ENCODE measurements around the gene TOP3A.
"Not testable (repeated sequence)": the region's sequence is repeated elsewhere in the genome, so short reads cannot be mapped to it uniquely, and the experiment has no call there.

TOP3A gene

DNA sequence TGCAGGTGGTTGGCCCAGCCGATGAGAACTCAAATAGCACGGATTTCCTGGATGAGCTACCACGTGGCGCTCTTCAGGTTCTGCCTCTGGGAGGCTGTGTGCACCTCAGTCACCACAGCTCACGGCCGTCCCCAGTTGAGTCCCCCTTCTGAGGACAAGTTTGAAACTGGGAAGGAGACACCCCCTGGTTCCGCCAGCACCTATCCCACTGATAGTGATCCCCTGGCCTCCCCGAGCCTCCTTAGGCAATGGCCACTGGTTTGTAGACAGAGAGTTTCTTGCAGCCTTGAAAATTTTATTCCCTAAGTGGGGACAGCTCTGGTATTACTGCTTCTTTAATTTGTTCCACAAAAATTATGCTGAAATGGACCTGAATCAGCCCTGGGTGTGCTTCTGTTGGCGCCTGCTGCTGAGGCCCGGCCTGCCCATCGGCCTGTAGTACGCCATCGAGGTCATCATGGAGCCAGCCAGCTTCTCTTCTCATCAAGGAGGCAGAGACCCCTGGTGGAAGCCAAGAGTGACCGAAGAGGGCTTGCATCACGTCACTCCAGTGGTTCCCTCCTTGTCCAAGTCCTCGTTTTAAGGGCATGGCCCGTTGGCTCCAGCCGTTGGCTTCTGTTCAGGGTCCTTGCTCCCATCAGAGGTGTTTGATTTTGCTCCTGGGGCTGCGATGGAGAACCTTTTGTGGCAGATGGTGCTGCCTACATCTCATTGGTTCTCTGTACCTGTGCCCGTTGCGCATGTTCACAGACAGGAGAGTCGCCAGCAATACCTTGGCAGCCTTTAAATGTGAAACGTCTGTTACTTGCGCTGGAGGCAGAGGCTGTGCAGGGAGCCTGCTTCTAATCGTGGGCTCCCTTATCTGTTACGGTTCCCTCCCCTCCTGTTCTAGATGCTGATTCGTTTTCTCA lies 9.6 kb upstream of the TOP3A start:
- no peak for DNase-seq

DNA sequence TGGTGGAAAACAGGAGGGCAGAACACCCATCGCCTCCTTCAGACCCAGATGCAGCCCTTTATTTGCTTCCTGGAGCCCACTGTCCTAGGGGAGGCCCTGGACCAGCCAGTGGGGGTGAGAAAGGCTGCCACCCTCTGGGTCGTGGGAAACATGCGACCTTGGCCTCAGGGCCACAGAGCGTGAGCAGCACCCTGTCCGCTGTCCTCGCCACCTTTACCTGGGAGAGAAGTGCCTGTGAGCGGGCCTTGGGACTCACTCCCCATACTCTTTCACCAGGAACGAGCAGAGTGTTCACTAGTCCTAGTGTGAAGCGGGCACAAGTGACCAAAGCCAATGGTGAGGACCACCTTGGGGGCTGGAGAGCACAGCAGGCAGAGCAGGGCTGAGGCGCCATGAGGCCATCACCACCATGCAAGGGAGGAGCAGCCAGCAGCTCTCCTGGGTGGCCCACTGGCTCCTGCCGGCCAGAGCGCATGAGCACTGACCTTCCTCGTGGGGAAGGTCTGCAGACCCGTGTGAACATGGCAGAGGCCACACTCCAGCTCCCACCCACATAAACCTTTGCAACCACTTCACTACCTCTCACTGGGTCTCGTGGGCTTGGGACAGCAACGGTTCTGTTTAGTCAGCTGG lies 8.8 kb upstream of the TOP3A start:
- DNase-seq, result no peak

DNA sequence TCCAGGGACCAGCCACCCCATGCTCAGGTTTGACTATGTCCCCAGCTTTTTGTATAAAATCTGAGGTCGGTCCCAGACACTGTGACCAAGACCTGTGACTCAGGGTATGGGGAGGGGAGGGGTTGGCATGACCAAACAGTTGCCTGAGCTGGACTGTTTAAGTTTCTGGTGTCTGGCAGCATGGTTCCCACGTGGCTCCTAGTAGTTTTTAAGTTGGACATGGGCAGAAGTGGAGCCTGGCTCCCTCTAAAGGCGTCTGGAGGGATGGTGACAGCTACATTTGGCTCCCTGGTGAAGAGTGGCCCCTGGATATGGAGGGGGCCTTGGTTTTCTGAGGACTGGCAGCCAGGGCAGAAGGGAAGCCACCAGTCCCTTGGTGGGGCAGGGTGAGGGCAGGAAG lies 8.2 kb upstream of the TOP3A start:
- DNase-seq, result no peak

DNA sequence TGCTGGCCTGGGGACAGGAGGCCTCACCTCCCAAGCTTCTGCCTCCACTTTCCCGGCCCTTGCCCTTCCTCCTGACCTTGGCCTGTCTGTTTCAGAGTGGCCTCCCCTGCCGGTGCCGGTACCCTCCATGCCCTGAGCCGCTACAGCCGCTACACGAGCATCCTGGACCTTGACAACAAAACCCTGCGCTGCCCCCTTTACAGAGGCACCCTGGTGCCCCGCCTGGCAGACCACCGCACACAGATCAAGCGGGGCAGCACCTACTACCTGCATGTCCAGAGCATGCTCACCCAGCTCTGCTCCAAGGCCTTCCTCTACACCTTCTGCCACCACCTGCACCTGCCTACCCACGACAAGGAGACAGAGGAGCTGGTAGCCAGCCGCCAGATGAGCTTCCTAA lies 7.7 kb upstream of the TOP3A start:
- no peak for DNase-seq

DNA sequence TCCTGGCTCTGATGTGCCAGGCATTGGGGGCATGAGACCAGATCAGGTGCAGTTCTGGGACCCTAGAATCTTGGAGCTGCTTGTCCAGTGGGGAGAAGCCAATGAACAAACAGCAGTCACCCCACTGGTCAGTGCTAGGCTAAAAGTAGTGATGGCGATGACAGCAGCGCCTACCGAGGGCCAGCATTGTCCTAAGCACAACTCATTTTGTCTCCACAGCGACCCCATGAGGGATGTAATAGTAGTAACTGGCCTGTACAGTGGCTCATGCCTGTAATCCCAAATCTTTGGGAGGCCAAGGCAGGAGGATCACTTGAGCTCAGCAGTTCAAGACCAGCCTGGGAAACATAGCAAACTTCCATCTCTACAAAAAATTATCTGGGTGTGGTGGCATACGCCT lies 6.5 kb upstream of the TOP3A start:
- DNase-seq, result no peak

DNA sequence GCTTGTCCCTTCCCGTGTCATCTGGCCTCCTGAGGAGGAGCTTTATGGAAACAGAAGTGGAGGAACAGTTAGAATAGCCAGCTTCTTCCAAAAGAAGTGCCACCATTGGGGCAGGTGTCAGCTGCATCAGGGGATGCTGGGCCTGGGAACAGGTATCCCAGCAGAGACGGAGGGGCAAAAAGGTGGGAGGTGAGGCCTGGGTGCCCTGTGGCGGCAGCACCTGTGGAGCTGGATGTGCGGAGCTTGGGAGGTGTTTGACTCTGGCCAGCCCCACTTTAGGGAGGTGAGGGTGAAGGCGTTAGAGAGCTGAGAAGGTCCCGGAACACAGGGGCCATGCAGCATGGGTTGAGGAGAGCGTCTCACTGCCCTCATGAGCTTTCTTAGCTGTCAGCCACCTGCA lies 5.5 kb upstream of the TOP3A start:
- no peak for DNase-seq

DNA sequence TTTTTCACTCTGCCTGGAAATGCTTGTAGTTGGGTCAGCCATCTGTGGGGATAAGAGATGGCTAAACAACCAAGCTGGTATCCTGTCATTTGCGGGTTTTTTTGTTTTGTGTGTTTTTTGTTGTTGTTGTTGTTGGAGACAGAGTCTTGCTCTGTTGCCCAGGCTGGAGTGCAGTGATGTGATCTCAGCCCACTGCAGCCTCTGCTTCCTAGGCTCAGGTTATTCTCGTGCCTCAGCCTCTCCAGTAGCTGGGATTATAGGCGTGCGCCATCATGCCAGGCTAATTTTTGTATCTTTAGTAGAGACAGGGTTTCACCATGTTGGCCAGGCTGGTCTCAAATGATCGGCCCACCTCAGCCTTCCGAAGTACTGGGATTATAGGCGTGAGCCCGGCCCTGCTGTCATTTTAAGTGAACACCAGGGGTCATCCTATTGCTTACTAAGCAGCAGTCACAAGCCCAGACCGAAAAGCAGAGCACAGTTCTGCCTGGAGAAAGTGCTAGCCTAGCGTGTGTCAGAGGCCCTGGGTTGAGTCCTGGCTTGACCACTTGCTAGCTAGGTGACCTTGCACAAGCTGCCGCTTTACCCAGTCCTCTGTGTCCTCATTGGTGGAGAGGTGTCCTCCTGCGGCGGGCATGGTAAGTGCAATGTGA lies 4.9 kb upstream of the TOP3A start:
- DNase-seq, result peak; percentile 3

DNA sequence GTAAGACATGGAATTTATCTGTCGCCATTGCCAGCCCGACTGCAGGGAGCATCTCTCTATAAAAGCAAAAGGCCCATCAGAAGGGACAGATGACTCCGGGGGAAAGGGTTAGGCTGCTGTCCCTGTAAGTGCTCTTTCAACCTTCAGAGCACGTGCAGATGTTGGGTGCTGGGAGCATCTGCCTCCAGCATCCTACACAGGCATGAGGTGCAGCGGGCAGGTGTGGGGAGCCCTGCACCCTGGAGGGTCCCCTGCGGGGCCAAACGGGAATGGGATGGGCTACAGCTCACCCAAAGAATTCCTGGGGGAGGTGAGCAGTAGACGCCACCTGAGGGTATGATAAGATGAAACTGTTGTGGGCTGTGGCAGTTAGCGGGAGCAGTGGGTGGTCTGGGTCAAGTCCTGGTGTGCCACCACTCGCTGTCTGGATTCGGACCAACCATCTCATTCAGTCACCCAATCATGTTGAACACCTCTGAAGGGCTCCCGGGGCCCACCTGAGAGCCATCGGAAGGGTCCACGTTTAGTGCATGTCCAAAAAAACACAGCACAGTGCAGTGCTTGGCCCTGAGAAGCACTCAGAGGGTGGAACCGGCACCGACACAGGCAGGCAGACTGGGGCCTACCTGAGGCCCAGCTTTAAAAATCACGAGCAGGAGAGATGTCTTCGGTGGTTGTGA lies 4.1 kb upstream of the TOP3A start:
- no peak for DNase-seq

DNA sequence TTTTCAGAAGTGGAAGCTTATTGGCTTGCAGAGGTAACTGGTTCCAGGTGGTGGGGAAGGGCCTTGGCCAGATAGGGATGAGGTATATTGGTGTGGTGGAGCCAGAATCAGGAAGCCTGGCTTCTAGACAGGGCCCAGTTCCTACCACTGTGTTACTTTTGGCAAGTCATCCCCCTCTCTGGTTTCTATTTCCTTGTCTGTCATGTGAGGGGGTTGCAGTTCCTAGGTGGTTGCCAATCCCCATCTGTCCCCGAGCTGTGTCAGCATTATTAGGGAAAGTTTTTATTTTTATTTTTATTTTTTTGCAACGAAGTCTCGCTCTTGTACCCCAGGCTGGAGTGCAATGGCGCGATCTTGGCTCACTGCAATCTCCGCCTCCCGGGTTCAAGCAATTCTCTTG lies 3.3 kb upstream of the TOP3A start:
- DNase-seq, result no peak

DNA sequence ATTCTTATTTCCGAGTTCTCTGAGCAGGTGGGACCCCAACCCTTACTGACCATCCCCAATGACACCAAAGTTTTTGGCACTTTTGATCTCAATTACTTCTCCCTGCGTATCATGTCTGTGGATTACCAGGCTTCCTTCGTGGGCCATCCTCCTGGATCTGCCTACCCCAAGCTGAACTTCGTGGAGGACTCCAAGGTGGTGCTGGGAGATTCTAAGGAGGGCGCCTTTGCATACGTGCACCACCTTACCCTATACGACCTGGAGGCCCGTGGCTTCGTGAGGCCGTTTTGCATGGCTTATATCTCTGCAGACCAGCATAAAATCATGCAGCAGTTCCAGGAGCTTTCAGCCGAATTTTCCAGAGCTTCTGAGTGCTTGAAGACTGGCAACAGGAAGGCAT lies 1.2 kb upstream of the TOP3A start:
- DNase-seq, result no peak

DNA sequence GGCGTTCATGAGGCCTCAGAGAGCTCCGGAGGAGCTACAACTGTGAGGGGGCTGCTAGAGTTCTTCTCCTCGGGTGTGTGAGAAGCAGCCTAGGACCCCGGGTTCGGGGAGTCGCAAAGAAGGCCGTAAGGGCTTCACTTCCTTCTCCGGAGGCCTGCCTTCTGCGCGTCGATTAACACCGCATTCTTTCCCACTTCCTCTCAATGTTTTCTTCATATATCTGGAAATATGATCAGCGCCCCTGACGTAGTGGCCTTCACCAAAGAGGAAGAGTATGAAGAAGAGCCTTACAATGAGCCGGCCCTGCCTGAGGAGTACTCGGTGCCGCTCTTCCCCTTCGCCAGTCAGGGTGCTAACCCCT lies 748 bp upstream of the TOP3A start:
- DNase-seq, result no peak

DNA sequence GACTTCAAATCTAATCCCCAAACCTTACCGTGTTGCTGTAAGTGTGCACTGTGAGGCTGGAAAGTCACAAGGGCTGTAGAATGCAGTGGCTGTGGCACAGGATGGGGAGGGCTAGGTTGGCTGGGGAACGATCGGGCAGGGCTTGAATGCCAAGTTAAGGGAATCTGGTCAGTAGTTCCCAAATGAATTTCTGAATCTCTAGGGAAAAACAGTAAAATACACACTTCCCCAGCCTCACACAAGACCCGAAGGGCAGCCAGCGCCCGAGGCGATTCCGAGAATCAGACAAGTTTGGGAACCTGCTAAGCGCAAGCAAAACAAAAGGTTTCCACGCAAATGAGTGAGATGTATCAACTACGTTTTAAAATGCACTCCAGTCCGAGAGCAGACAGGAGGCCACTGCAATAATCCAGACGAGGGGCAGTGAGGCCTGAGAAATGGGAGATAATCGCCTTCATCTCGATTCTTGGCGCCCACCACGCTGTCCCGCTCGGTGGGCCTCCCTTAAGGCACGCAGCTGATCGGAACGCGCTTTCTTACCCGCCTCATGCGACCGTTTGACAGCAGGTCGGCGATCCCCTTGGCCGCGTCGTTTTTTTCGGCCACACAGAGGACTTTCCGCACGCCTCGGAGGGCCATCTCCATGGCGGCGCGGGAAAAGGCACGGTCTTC lies 599 bp downstream of the TOP3A start:
- no peak for DNase-seq

DNA sequence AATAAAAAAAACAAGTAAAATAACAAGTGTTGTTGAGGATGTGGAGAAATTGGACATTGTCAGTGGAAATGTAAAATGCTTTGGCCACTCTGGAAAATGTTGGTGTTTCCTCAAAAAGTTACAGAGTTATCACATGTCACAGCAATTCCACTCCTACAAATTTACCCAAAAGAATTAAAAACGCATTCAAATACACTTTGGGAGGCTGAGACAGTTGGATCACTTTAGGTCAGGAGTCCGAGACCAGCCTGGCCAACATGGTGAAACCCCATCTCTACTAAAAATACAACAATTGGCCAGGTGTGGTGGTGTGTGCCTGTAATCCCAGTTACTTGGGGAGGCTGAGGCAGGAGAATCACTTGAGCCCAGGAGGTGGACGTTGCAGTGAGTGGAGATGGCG lies 5.6 kb downstream of the TOP3A start:
- no peak for DNase-seq

DNA sequence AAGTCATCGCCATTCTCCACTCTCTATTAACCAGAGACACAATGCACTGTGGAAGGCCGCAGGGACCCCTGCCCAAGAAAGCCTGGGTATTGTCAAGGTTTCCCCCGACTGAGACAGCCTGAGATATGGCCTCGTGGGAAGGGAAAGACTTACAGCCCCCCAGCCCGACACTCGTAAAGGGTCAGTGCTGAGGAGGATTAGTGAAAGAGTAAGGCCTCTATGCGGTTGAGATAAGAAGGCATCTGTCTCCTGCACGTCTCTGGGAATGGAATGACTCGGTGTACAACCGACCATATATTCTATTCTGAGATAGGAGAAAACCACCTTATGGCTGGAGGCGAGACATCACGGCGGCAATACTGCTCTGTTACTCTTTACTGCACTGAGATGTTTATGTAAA lies 11.6 kb downstream of the TOP3A start:
- not testable (repeated sequence) for DNase-seq

DNA sequence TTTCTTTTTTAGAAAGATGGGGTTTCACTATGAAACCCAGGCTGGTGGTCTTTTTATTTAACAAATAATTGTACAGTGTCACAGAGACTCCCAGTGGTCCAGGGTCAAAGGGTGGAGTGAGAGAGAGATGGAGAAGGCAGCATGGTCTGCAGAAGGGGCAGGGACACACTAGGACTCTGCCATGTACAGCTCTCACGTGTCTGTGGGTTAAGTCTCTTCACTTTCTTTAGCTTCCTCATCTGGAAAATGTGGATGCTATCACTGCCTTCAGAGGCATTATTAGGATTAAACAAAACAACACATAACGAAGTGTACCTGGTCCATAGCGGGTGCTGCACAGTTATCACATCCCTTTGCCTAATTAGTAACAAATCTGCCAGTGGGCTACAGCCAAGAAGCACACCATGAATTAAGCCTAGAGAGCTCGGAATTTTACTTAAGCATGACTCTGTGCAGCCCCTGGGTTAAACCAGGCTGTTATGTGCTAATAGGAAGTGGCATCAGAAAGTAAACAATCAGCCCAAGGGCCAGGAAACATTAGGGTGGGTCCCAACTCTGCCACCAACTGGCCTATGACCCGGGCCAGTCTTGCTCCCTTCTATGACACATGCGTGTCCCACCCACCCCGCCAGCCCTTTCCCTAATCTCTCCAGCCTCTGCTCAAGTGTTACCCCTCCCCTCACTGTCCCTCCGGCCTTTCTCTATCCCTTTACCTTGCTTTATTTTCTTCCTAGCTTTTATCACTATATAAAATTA lies 13.9 kb downstream of the TOP3A start:
- no peak for DNase-seq

DNA sequence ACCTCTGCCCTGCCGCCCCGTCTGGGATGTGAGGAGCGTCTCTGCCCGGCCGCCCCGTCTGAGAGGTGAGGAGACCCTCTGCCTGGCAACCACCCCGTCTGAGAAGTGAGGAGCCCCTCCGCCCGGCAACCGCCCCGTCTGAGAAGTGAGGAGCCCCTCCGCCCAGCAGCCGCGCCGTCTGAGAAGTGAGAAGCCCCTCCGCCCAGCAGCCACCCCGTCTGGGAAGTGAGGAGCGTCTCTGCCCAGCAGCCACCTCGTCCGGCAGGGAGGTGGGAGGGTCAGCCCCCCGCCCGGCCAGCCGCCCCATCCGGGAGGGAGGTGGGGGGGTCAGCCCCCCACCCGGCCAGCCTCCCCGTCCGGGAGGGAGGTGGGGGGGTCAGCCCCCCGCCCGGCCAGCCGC lies 16.7 kb downstream of the TOP3A start:
- DNase-seq, result not testable (repeated sequence)

DNA sequence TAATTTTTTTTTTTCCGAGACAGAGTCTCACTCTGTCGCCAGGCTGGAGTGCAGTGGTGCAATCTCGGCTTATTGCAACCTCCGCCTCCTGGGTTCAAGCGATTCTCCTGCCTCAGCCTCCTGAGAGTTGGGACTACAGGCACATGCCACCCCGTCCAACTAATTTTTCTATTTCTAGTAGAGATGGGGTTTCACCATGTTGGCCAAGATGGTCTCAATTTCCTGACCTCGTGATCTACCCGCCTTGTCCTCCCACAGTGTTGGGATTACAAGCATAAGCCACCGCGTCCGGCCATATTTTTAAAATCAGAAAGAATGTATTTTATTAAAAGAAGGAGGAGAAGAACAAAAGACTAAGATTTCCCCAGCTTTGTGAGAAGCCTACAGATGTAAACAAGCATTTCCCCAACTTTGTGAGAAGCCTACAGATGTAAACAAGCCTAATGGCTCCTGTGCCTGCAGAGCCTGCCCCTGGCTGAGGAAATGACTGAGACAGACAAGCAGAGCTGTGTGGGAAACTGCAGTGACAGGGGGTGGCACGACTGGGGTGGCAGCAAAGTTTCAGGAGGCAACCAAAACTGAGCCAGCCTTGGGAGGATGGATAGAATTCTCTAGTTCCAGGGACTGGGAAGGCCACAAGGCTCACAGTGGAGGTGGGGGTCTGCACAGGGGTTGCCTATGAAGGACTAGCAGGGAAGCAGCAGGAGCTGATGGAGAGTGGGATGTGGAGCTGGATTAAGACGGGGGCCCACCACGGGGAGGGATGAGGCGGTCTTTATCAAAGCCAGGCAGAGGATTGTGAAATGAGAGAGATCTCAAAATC lies 22.9 kb downstream of the TOP3A start:
- no peak for DNase-seq

DNA sequence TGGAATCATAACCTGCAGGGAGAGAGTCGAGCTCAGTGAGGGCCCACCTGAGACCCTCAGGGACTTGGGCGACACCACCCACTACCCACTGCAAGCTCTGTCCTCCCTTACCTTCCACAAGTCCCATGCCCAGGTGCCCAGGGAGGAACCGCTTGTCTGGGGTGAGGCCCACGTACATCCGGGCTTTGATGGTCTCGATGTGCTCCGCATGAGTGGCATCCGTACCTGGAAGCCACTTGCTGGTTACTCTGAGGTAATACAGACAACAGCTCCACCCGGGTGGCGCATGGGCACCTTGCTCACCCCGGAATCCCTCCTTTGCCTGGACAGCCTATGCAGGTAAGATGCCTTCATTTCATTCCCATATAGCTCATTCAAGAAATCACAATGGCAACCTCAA lies 29.5 kb downstream of the TOP3A start:
- DNase-seq, result no peak

DNA sequence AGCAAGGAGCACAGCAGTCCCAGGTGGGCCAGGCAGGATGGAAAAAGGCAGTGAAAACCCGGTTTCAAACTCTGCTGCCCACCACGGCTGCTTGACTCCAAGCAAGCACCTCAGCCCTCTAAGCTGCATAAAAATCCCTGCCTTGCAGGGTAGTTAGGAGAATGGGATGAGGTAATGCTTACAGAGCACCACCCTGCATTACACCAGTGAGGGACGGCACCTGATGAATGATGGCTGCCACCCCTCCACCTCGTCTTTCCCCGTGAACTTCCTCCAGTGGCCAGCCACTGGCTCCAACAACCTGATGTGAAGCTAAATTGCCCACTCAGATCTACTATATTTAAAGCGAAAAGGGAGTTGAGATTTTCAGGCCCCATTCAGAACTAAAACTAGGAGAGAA lies 33.0 kb downstream of the TOP3A start:
- no peak for DNase-seq

DNA sequence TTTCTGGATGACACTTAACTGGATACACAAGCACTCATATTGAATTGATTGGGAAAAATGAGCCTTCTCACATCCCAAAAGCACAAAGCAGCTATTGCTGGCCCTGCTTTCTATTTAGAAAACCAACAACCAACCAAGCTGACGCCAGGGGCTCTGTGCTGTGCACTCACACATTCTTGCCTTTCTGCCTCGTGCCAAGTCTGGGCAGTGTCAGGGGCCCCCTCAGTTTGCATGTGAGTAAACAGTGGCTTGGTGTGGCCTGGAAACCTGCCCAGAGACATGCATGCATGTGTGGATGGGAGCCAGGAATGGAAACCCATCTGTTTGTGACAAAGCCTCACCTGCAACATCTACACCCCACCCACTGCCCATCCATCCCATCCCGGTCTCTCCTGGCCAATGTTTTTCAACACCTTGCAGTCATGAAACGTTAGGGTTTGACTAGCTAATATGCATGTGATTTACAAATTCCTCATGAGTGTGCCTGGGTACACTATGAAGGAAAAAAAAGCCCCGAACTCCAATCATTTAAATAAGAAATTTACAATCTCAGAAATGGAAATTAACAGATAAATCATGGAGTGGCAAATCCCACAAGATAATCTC lies 33.9 kb downstream of the TOP3A start:
- no peak for DNase-seq

DNA sequence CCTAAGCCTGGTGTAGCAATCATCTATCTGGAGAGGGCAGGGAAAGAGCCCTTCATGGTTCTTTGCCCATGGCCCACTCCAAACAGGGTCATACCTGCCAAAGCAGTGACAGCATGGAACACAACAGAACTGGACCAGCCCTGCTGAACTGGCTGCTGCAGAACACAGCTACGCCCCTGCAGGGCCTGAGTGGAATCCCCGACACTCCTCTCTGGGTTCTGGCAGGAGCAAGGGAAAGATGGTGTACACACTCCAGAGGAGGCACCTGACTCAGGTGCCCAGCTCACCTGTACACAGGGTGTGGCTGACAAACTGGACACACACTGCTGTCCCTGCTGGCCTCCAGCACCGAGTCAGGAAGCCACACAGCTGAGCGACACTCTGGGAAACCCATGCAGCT lies 34.5 kb downstream of the TOP3A start:
- no peak for DNase-seq

Measured in NCI-H226 (cell line).